Measurements from ENCODE around the gene ZNF606. TPM values are rescaled to one million over a fixed set of nuclear protein-coding genes. Genes with fewer than 3 reads are reported as not detected.

ZNF606 gene
- total and polyA plus RNA-seq, 9 of the 15 experiments (the other 6 are each of a cell fraction or from before 2014, with no cell fraction given), result 0.03 to 0.98 (median 0.28) TPM

GRCh38 chr19:58003174-58003828, 681 bp upstream of the ZNF606 start:
- no peaks in the 10 kb centered on the region for H3K79me2 ChIP-seq (ENCODE audit: control insufficient read depth, insufficient read depth, low read length)
- no peak overlapping the region for H3K4me2 ChIP-seq (ENCODE audit: insufficient read depth, low read length)
- H3K4me1 ChIP-seq (replicated peaks in 1 of 2; ENCODE audit: control insufficient read depth in 2 of 2, insufficient read depth in 2 of 2, low read length in 2 of 2), result peaks cover 0 to 9% of the 10 kb centered on the region in 2 experiments; a peak in 2 of 5 replicates
- H3K9me1 ChIP-seq (ENCODE audit: control insufficient read depth, insufficient read depth, low read length), result no peaks in the 10 kb centered on the region
- intact Hi-C loops (cut with micrococcal nuclease), result no loop called here
- H2AFZ ChIP-seq (ENCODE audit: low read depth, low read length), result no peak overlapping the region
- H3K36me3 ChIP-seq (ENCODE audit: control insufficient read depth, insufficient read depth, low read length), result no peaks in the 10 kb centered on the region
- no peaks in the 10 kb centered on the region; the same call in 1 of the 2 replicates for H3K9me3 ChIP-seq (replicated peaks; ENCODE audit: control insufficient read depth, insufficient read depth, low read depth, low read length)
- no peaks in the 10 kb centered on the region for H3K27me3 ChIP-seq (ENCODE audit: control insufficient read depth in 2 of 2, insufficient read depth in 2 of 2, low read length in 2 of 2)
- POLR2A ChIA-PET, result no interaction called here
- ATAC-seq, result no peak
- no peak overlapping the region for H3K9ac ChIP-seq (ENCODE audit: insufficient read depth in 1 of 2, low read depth in 2 of 2, low read length in 2 of 2)
- no peak for FAIRE-seq
- no peak for TF ChIP-seq CHD1 (IDR thresholded peaks at IDR 0.05; ENCODE audit: low read length)
- TF ChIP-seq MCM5 (IDR thresholded peaks at IDR 0.05; ENCODE audit: low read depth), result no peak
- TF ChIP-seq ZC3H8 (IDR thresholded peaks at IDR 0.05), result no peak
- TF ChIP-seq NFXL1 (CRISPR knock-in tag; IDR thresholded peaks at IDR 0.05), result no peak
- TF ChIP-seq FOXK2 (conservative IDR thresholded peaks at IDR 0.05 in 1 of 2, IDR thresholded peaks at IDR 0.05 in 1 of 2; ENCODE audit: low read depth in 2 of 2), result no peak
- no peak for TF ChIP-seq ZNF184 (CRISPR knock-in tag; IDR thresholded peaks at IDR 0.05)
- no peak for TF ChIP-seq RAD21 (CRISPR knock-in tag; conservative IDR thresholded peaks at IDR 0.05 in 1 of 2, IDR thresholded peaks at IDR 0.05 in 1 of 2)
- no peak for TF ChIP-seq MLLT1 (IDR thresholded peaks at IDR 0.05)
- no peak for TF ChIP-seq ZNF316 (IDR thresholded peaks at IDR 0.05)
- TF ChIP-seq ZNF23 (CRISPR knock-in tag; IDR thresholded peaks at IDR 0.05), result no peak
- TF ChIP-seq ZNF12 (CRISPR knock-in tag; IDR thresholded peaks at IDR 0.05), result no peak
- no peak for TF ChIP-seq ZNF668 (CRISPR knock-in tag; IDR thresholded peaks at IDR 0.05)
- no peaks in the 10 kb centered on the region for H4K20me1 ChIP-seq (replicated peaks; ENCODE audit: control insufficient read depth, insufficient read depth, low read length)
- no peak overlapping the region for H3K27ac ChIP-seq (ENCODE audit: extremely low read depth, low read depth, low read length)
- DNase-seq (ENCODE audit: extremely low read depth in 1 of 4, low spot score in 3 of 4), result no peak
- CTCF ChIA-PET (ENCODE audit: low intra/inter-chr PET ratio), result no interaction called here
- 24% methylated on average over 28 of the region's 31 CpGs for WGBS (ENCODE audit: insufficient coverage, low coverage, missing lambda C conversion rate)
- BruUV-seq (replicated peaks), result no TSS peak
- H3K4me3 ChIP-seq, result 0 out of 2 replicates have a peak overlapping the region, but pooled peaks have one; percentile 33
- in situ Hi-C loops (cut with MboI), result no loop called here
